HG03039 (cell line): ENCODE results near the gene CARD14.
"Not testable (repeated sequence)": the region's sequence is repeated elsewhere in the genome, so short reads cannot be mapped to it uniquely, and the experiment has no call there.

Experiments
- ATAC-seq: cut with Tn5 transposase; IDR thresholded peaks from one replicate; pipeline ENCODE4 v1.9.1; 2021; ENCODE audit warnings: mild to moderate bottlenecking, moderate library complexity; ENCODE audit not compliant: unreplicated experiment

Gene CARD14

GRCh38 chr17:80223142-80223815 is 53.4 kb downstream of the CARD14 start:
- no peak for ATAC-seq

GRCh38 chr17:80223838-80224497 is 54.1 kb downstream of the CARD14 start:
- ATAC-seq, result no peak

- no peak for ATAC-seq
These were observed 54.9 kb downstream of the CARD14 start for GRCh38 chr17:80224683-80225082.

- ATAC-seq, result no peak
These were observed 55.4 kb downstream of the CARD14 start for GRCh38 chr17:80225230-80225629.

GRCh38 chr17:80227156-80227555 is 57.3 kb downstream of the CARD14 start:
- ATAC-seq, result no peak

GRCh38 chr17:80227666-80228065 is 57.8 kb downstream of the CARD14 start:
- ATAC-seq, result no peak

GRCh38 chr17:80228477-80228876 is 58.6 kb downstream of the CARD14 start:
- ATAC-seq, result no peak

- ATAC-seq, result no peak
These were observed 59.2 kb downstream of the CARD14 start for GRCh38 chr17:80229011-80229410.

GRCh38 chr17:80232438-80232837 is 62.6 kb downstream of the CARD14 start:
- ATAC-seq, result no peak

- ATAC-seq, result no peak
These were observed 63.4 kb downstream of the CARD14 start for GRCh38 chr17:80233202-80233601.

GRCh38 chr17:80236911-80237310 is 67.1 kb downstream of the CARD14 start:
- ATAC-seq, result no peak

GRCh38 chr17:80237386-80237785 is 67.6 kb downstream of the CARD14 start:
- ATAC-seq, result no peak

- ATAC-seq, result no peak
These were observed 72.7 kb downstream of the CARD14 start for GRCh38 chr17:80242505-80242904.

GRCh38 chr17:80243526-80244433 is 74.0 kb downstream of the CARD14 start:
- no peak for ATAC-seq

GRCh38 chr17:80244448-80244847 is 74.6 kb downstream of the CARD14 start:
- not testable (repeated sequence) for ATAC-seq

- no peak for ATAC-seq
These were observed 75.2 kb downstream of the CARD14 start for GRCh38 chr17:80244871-80245509.

GRCh38 chr17:80245566-80246265 is 75.9 kb downstream of the CARD14 start:
- no peak for ATAC-seq

GRCh38 chr17:80246266-80246681 is 76.4 kb downstream of the CARD14 start:
- ATAC-seq, result no peak

- ATAC-seq, result no peak
These were observed 76.9 kb downstream of the CARD14 start for GRCh38 chr17:80246726-80247125.

GRCh38 chr17:80247561-80247960 is 77.7 kb downstream of the CARD14 start:
- ATAC-seq, result no peak
